Calu3 (cell line): ENCODE measurements around the gene UTP15. TPM values are rescaled to one million over a fixed set of nuclear protein-coding genes. Genes with fewer than 3 reads are reported as not detected.
A peak's percentile ranks its signal among the peaks of the same experiment; 100 is the strongest.

Experiments used
- BruUV-seq: library from RNA; stranded (reverse); fragments of 400-500 nt; replicated peaks from 2 replicates; lab custom pipeline; 2021; lab: Mats Ljungman, UMichigan
- CTCF ChIA-PET: fragments of 300-600 bp; sonication (Branson Sonifier 250); formaldehyde crosslinking; loops from one replicate; lab custom pipeline; 2022; ENCODE audit warnings: antibody characterized with exemption; lab: Charles Lee
- DNase-seq: peaks from one replicate; pipeline ENCODE4 v3.0.0; 2022
- H3K27ac Mint-ChIP-seq: one replicate; pipeline ENCODE4 v1.8.0; 2022; ENCODE audit warnings: mixed read lengths; ENCODE audit not compliant: unreplicated experiment
- H3K27me3 Mint-ChIP-seq: one replicate; pipeline ENCODE4 v1.8.0; 2022; ENCODE audit warnings: mixed read lengths; ENCODE audit not compliant: unreplicated experiment
- H3K36me3 Mint-ChIP-seq: one replicate; pipeline ENCODE4 v1.8.0; 2022; ENCODE audit warnings: mild to moderate bottlenecking, moderate library complexity, mixed read lengths; ENCODE audit not compliant: insufficient read depth, unreplicated experiment
- H3K4me1 Mint-ChIP-seq: one replicate; pipeline ENCODE4 v1.8.0; 2022; ENCODE audit warnings: mild to moderate bottlenecking, low read depth, mixed read lengths; ENCODE audit not compliant: unreplicated experiment
- H3K4me3 Mint-ChIP-seq: one replicate; pipeline ENCODE4 v1.8.0; 2022; ENCODE audit warnings: mild to moderate bottlenecking, low read depth, moderate library complexity, mixed read lengths; ENCODE audit not compliant: unreplicated experiment
- H3K9me3 Mint-ChIP-seq: one replicate; pipeline ENCODE4 v1.8.0; 2022; ENCODE audit warnings: low read depth, mixed read lengths; ENCODE audit not compliant: unreplicated experiment
- intact Hi-C: fragments of 100-400 bp; cut with micrococcal nuclease; formaldehyde crosslinking; loops from one replicate; pipeline ENCODE4 v1.10.0; 2022; ENCODE audit not compliant: unreplicated experiment
- total RNA-seq: library from RNA; stranded (reverse); gene quantifications from 2 replicates; pipeline ENCODE4 v1.2.3, GENCODE V29; 2022
- TF ChIP-seq, protein P1 (sequence below): fragments of 200-600 bp; IDR thresholded peaks from one replicate; pipeline ENCODE4 v1.8.0; 2022; ENCODE audit warnings: antibody characterized with exemption; ENCODE audit not compliant: unreplicated experiment

The UTP15 gene
- total RNA-seq, 1 experiment from 2014 or later: 44.4 TPM

DNA sequence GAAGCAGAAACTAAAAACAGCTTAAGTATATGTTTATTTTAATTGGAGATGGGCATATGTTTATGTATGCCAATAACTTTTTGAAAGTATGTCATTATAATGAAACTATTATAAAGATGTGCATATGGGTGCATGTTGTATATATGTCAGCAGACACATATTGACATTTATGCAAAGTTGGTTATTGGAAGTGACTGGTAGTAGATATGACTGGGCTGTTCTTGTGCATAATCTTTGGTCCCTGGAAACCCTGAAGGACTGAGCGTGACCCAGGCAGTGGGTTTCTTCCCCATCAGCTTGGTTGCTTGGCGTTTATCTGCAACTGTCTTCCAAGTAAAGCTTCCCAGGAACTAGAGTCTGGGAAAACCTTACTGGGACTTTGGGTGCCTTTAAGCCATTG lies 25.8 kb upstream of the UTP15 start:
- CTCF ChIA-PET: interaction anchor here (0.6 to 0.9 kb wide), 4 partner anchors 11 to 324 kb away, joined by 3 to 6 read pairs (median 4); no protein-coding TSS in a partner anchor
- Mint-ChIP-seq H3K36me3 (peaks cover 14% of the 10 kb centered on the region), H3K9me3 (no peaks in the 10 kb centered on the region), H3K4me1 (peaks cover 45% of the 10 kb centered on the region), H3K4me3 (no peak overlapping the region), H3K27ac (peak overlapping the region; percentile 80), H3K27me3 (no peaks in the 10 kb centered on the region)
- no peak for DNase-seq
- no TSS peak for BruUV-seq
- intact Hi-C loops: loop anchor here (2.0 kb wide), 1 partner anchor 43 kb away; no protein-coding TSS in a partner anchor
- TF ChIP-seq, protein P1, sequence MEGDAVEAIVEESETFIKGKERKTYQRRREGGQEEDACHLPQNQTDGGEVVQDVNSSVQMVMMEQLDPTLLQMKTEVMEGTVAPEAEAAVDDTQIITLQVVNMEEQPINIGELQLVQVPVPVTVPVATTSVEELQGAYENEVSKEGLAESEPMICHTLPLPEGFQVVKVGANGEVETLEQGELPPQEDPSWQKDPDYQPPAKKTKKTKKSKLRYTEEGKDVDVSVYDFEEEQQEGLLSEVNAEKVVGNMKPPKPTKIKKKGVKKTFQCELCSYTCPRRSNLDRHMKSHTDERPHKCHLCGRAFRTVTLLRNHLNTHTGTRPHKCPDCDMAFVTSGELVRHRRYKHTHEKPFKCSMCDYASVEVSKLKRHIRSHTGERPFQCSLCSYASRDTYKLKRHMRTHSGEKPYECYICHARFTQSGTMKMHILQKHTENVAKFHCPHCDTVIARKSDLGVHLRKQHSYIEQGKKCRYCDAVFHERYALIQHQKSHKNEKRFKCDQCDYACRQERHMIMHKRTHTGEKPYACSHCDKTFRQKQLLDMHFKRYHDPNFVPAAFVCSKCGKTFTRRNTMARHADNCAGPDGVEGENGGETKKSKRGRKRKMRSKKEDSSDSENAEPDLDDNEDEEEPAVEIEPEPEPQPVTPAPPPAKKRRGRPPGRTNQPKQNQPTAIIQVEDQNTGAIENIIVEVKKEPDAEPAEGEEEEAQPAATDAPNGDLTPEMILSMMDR: no peak

DNA sequence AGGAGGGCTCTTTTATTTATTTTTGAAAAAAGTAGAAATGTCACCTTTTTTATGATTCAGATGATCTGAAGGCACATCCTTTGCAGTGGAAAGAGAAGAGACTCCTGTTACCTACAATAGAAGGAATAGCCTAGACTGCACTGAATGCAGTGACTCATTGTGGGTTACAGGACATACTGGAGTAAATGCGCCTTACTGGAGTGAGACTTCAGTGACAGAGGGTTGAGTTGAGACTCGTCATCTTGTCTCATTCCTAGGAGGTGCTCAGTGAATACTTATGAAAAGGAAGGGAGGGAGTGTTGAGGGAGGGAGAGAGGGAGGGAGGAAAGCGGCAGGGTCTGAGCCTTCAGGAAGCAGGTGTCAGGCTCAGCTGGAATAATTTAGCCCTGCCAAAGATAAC lies 25.4 kb upstream of the UTP15 start:
- CTCF ChIA-PET: interaction anchor here (0.9 kb wide), 1 partner anchor 56 kb away, joined by 3 read pairs; no protein-coding TSS in a partner anchor
- intact Hi-C loops: loop anchor here (2.0 kb wide), 1 partner anchor 43 kb away; no protein-coding TSS in a partner anchor
- H3K4me3 Mint-ChIP-seq: no peak overlapping the region
- peak; percentile 35 for DNase-seq
- TF ChIP-seq, protein P1: no peak
- BruUV-seq: no TSS peak
- H3K4me1 Mint-ChIP-seq: peaks cover 49% of the 10 kb centered on the region
- no peaks in the 10 kb centered on the region for H3K9me3 Mint-ChIP-seq
- peak overlapping the region; percentile 80 for H3K27ac Mint-ChIP-seq
- H3K27me3 Mint-ChIP-seq: no peaks in the 10 kb centered on the region
- H3K36me3 Mint-ChIP-seq: peaks cover 15% of the 10 kb centered on the region

DNA sequence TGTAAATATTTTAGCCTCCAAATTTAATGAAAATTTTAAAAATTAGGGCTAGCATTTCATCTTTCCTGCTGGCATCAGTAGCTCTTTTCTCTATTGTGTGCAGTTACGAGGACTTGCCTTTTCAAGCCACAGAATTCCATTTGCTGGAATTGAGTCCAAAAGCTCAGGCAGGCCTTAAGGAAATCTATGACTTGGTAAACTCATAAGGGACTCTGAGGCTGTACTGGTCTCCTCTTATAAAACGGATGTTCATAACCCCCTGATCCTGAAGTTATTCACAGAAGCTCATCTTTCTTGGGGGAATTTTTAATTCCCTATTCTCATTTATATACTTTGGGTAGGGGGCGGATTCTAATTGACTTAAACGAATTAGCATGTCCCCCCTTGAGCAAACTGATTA lies 23.5 kb upstream of the UTP15 start:
- H3K27ac Mint-ChIP-seq: peak overlapping the region; percentile 80
- H3K4me1 Mint-ChIP-seq: peaks cover 52% of the 10 kb centered on the region
- no peaks in the 10 kb centered on the region for H3K9me3 Mint-ChIP-seq
- TF ChIP-seq, protein P1: no peak
- CTCF ChIA-PET: interaction anchor here (0.6 to 1.4 kb wide), 5 partner anchors 10 to 360 kb away, joined by 3 to 7 read pairs (median 3); partner anchors contain the start of gene BTF3
- peak overlapping the region; percentile 19 for H3K4me3 Mint-ChIP-seq
- intact Hi-C loops: no loop called here
- DNase-seq: no peak
- no TSS peak for BruUV-seq
- peaks cover 15% of the 10 kb centered on the region for H3K36me3 Mint-ChIP-seq
- H3K27me3 Mint-ChIP-seq: no peaks in the 10 kb centered on the region

DNA sequence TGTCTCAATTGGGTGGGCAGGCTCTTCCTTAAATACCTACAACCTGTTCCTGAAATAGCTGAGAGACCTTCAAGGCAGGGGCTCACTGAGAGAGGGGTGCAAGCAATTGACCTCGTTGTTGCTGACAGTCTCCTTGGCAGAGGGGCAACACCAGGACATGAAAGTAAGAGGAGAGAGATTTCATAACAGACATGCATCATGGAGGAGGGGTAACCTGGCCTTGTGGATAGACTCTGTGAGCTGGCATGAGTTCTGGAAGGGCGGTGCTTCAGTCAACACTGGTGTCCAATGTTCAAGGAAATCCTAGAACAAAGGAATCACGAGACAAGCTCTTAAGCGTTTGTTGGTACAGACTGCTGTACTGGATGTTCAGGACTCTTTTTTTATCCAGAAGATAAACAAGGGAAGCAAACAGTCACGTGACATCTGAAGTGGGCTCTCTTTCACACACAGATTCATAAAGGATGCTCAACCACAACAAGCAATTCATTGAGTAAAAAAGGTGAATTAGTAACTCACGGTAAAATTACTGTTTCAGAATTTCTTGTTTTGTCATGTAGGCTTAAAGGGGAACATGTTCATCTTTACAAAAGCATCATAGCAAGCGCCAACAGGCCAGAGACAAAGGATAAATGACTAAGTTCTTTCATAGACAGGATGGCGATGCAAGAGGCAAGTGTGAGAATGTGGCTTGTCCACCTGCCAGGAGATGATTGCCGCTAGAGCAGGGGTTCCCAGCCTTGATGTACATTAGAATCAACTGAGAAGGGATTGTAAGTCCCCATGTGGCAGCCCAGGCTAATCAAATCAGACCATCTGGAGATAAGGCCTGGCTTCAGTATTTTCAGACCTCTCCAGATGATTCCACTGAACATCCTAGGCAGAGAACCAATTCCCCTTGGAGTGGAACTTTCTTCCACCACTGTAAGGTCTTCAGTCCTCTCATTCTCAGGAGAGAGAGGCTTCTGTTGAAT lies 20.8 kb upstream of the UTP15 start:
- intact Hi-C loops: no loop called here
- peaks cover 51% of the 10 kb centered on the region for H3K4me1 Mint-ChIP-seq
- H3K27ac Mint-ChIP-seq: peak overlapping the region; percentile 71
- DNase-seq: peak; percentile 70
- TF ChIP-seq, protein P1: no peak
- no peak overlapping the region for H3K4me3 Mint-ChIP-seq
- H3K36me3 Mint-ChIP-seq: peaks cover 15% of the 10 kb centered on the region
- no TSS peak for BruUV-seq
- H3K27me3 Mint-ChIP-seq: no peaks in the 10 kb centered on the region
- H3K9me3 Mint-ChIP-seq: no peaks in the 10 kb centered on the region
- CTCF ChIA-PET: interaction anchor here (1.4 kb wide), 1 partner anchor 20 kb away, joined by 5 read pairs; the partner anchor contains the start of genes ANKRA2 and UTP15
